Hepatocyte (in vitro differentiated cells): ENCODE measurements around the gene SLC16A3.

ENCODE experiments used
- CTCF ChIP-seq: fragments of 200-600 bp; sonication (generic); IDR thresholded peaks from 2 replicates; pipeline ENCODE4 v1.5.1; 2016; ENCODE audit warnings: antibody characterized with exemption, mild to moderate bottlenecking; ENCODE audit not compliant: poor library complexity
- EZH2 ChIP-seq: fragments of 200-600 bp; sonication (generic); IDR thresholded peaks from 2 replicates; pipeline ENCODE4 v1.6.1; 2016; ENCODE audit warnings: antibody characterized with exemption, mild to moderate bottlenecking, borderline replicate concordance
- EZH2phosphoT487 ChIP-seq: fragments of 200-600 bp; sonication (generic); IDR thresholded peaks from one replicate; pipeline ENCODE4 v1.6.1; 2018; ENCODE audit warnings: antibody characterized with exemption, mild to moderate bottlenecking, low read depth, moderate library complexity; ENCODE audit not compliant: unreplicated experiment, severe bottlenecking

GRCh38 chr17:82271401-82271800 is 42.6 kb downstream of the SLC16A3 start:
- TF ChIP-seq CTCF (no peak), EZH2 (no peak), EZH2phosphoT487 (no peak)
